Fibroblast of lung (primary cell): ENCODE results near the gene TRPM7. TPM values are rescaled to one million over a fixed set of nuclear protein-coding genes. Genes with fewer than 3 reads are reported as not detected.

ENCODE experiments used
- DNase-seq, 2 donors: peaks; one replicate each; pipeline versions ENCODE4 v3.0.0 to v3.0.0-alpha.2; 2010; ENCODE audit warnings: low read depth in 2 of 2
- H2AFZ ChIP-seq: 2 replicates; pipeline ENCODE4 v1.5.1; 2012; ENCODE audit warnings: low read length, control low read depth, inconsistent platforms
- H3K27ac ChIP-seq: 2 replicates; pipeline ENCODE4 v1.5.1; 2011; ENCODE audit warnings: low read length, control low read depth; ENCODE audit not compliant: insufficient read depth
- H3K27me3 ChIP-seq: 2 replicates; pipeline ENCODE4 v1.5.1; 2011; ENCODE audit warnings: mild to moderate bottlenecking, low read length; ENCODE audit not compliant: control insufficient read depth, insufficient read depth
- H3K36me3 ChIP-seq: 2 replicates; pipeline ENCODE4 v1.5.1; 2011; ENCODE audit warnings: low read length; ENCODE audit not compliant: control insufficient read depth, insufficient read depth
- H3K4me1 ChIP-seq: 2 replicates; pipeline ENCODE4 v1.5.1; 2011; ENCODE audit warnings: low read length; ENCODE audit not compliant: control insufficient read depth, insufficient read depth; ENCODE audit errors: extremely low read depth
- H3K4me2 ChIP-seq: 2 replicates; pipeline ENCODE4 v1.5.1; 2011; ENCODE audit warnings: low read length, control low read depth; ENCODE audit not compliant: insufficient read depth; ENCODE audit errors: extremely low read depth
- H3K4me3 ChIP-seq, 4 experiments: fragments of 200-600 bp in 1 of 4; sonication (generic) in 1 of 4; replicated peaks in 1 of 4; 2 replicates each; pipeline ENCODE4 v1.5.1; 2011 to 2016; ENCODE audit warnings: low read length in 4 of 4, low read depth in 3 of 4, mild to moderate bottlenecking in 3 of 4, control low read depth in 2 of 4, inconsistent platforms in 1 of 4, mixed read lengths in 1 of 4; ENCODE audit not compliant: insufficient read depth in 1 of 4; ENCODE audit errors: control extremely low read depth in 1 of 4
- H3K79me2 ChIP-seq: 2 replicates; pipeline ENCODE4 v1.5.1; 2012; ENCODE audit warnings: mild to moderate bottlenecking, low read length, inconsistent platforms; ENCODE audit not compliant: control insufficient read depth, insufficient read depth
- H3K9ac ChIP-seq: 2 replicates; pipeline ENCODE4 v1.5.1; 2011; ENCODE audit warnings: mild to moderate bottlenecking, low read length, control low read depth; ENCODE audit not compliant: insufficient read depth
- H3K9me3 ChIP-seq: 2 replicates; pipeline ENCODE4 v1.5.1; 2012; ENCODE audit warnings: low read depth, low read length; ENCODE audit not compliant: control insufficient read depth, insufficient read depth
- H4K20me1 ChIP-seq: 2 replicates; pipeline ENCODE4 v1.5.1; 2011; ENCODE audit warnings: low read length; ENCODE audit not compliant: control insufficient read depth, insufficient read depth; ENCODE audit errors: extremely low read depth
- EZH2 ChIP-seq: IDR thresholded peaks from 2 replicates; pipeline ENCODE4 v1.5.1; 2012; ENCODE audit warnings: low read length, control low read depth, mild to moderate bottlenecking; ENCODE audit errors: missing control alignments
- polyA plus RNA-seq, 2 donors: library from polyadenylated mRNA; depleted of rRNA in 1 of 2; stranded (reverse) in 1 of 2; unstranded in 1 of 2; fragments of >200 nt; gene quantifications; 2 replicates each; pipeline ENCODE4 v1.2.1, GENCODE V29; 2011 to 2012; ENCODE audit warnings: missing spikeins in 1 of 2
- total RNA-seq: library from RNA; depleted of rRNA; stranded (reverse); fragments of >200 nt; gene quantifications from 2 replicates; pipeline ENCODE4 v1.2.1, GENCODE V29; 2014
- TF ChIP-seq, protein P1 (sequence below), 2 donors: IDR thresholded peaks in 1 of 2; conservative IDR thresholded peaks in 1 of 2; 1 replicate in 1 of 2; 2 replicates in 1 of 2; pipeline ENCODE4 v1.5.1; 2011 to 2012; ENCODE audit warnings: low read length in 2 of 2, control low read depth in 1 of 2, inconsistent platforms in 1 of 2, low read depth in 1 of 2, mild to moderate bottlenecking in 1 of 2

The TRPM7 gene
- total and polyA plus RNA-seq, 2 donors (not counting 1 experiment from before 2014, with no cell fraction given) = 30.3 to 64.4 TPM

DNA sequence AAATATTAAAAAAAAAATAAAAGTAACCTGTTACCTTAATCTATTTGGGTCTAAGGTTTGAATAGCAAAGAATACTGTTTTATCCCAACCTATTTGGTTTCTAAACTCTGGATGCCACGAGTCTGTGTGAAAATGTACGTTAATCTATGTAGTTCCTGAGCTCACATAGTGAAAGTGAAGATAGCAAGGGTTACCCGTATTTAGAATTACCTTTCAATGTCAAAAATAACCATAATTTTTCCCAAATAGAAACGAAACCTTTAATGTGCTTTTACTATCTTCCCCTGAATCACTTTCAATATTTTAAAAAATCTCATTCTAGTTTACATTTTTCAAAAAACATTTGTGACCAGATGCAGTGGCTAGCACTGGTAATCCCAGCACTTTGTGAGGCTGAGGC lies 134.4 kb downstream of the TRPM7 start:
- H3K4me2 ChIP-seq = no peak overlapping the region
- no peak overlapping the region for H2AFZ ChIP-seq
- H3K36me3 ChIP-seq = no peaks in the 10 kb centered on the region
- no peak overlapping the region for H3K9ac ChIP-seq
- no peak for DNase-seq
- H3K4me1 ChIP-seq = no peaks in the 10 kb centered on the region
- no peaks in the 10 kb centered on the region for H3K79me2 ChIP-seq
- H3K27ac ChIP-seq = no peak overlapping the region
- no peaks in the 10 kb centered on the region for H3K9me3 ChIP-seq
- H3K27me3 ChIP-seq = no peaks in the 10 kb centered on the region
- no peak overlapping the region for H3K4me3 ChIP-seq
- no peaks in the 10 kb centered on the region for H4K20me1 ChIP-seq
- TF ChIP-seq EZH2 = no peak
- TF ChIP-seq, protein P1, sequence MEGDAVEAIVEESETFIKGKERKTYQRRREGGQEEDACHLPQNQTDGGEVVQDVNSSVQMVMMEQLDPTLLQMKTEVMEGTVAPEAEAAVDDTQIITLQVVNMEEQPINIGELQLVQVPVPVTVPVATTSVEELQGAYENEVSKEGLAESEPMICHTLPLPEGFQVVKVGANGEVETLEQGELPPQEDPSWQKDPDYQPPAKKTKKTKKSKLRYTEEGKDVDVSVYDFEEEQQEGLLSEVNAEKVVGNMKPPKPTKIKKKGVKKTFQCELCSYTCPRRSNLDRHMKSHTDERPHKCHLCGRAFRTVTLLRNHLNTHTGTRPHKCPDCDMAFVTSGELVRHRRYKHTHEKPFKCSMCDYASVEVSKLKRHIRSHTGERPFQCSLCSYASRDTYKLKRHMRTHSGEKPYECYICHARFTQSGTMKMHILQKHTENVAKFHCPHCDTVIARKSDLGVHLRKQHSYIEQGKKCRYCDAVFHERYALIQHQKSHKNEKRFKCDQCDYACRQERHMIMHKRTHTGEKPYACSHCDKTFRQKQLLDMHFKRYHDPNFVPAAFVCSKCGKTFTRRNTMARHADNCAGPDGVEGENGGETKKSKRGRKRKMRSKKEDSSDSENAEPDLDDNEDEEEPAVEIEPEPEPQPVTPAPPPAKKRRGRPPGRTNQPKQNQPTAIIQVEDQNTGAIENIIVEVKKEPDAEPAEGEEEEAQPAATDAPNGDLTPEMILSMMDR (conservative IDR thresholded peaks at IDR 0.05 in 1 of 2, IDR thresholded peaks at IDR 0.05 in 1 of 2; ENCODE audit: low read depth in 1 of 2, low read length in 2 of 2) = no peak

DNA sequence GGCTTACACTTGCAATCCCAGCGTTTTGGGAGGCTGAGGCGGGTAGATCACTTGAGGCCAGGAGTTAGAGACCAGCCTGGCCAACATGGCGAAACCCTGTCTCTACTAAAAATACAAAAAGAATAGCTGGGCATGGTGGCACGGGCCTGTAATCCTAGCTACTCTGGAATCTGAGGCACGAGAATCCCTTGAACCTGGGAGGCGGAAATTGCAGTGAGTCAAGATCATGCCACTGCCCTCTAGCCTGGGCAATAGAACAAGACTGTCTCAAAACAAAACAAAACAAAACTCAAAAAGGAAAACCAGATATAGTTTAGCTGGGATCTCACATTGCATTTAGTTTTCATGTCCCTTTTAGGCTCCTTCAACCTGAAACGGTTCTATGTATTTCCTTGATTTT lies 137.3 kb downstream of the TRPM7 start:
- Histone ChIP-seq H3K27ac (no peak overlapping the region), H3K4me2 (no peak overlapping the region), H3K9me3 (no peaks in the 10 kb centered on the region), H2AFZ (no peak overlapping the region), H3K9ac (no peak overlapping the region), H4K20me1 (no peaks in the 10 kb centered on the region), H3K4me1 (no peaks in the 10 kb centered on the region), H3K4me3 (no peak overlapping the region), H3K36me3 (no peaks in the 10 kb centered on the region), H3K27me3 (no peaks in the 10 kb centered on the region), H3K79me2 (no peaks in the 10 kb centered on the region)
- no peak for DNase-seq
- TF ChIP-seq EZH2 = no peak
- TF ChIP-seq, protein P1 (conservative IDR thresholded peaks at IDR 0.05 in 1 of 2, IDR thresholded peaks at IDR 0.05 in 1 of 2; ENCODE audit: low read depth in 1 of 2, low read length in 2 of 2) = no peak

DNA sequence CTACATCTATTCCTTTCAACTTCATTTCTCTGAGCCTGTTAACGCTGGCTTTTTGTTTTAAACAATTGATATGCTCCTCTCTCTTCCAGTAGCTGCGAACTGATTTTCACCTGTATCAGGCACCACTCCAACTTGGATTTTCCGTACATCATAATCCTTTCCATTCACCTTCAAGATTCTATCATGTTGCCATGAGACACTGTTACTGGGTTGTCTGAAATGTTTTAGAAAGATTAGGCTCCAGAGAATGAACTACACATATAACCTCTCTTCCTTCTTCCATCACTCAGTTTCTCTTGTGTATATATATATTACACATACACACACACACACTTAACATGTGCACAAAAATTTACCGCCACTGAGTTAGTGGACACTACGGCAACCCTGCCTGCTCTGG lies 140.0 kb downstream of the TRPM7 start, which contains the start of gene USP50:
USP50 (minus strand) TSS at position 101 of the 400 bp plus-strand sequence. CDS start 141 bp downstream, outside the sequence.
- no peak within 1 kb of the TSS for H3K9ac ChIP-seq
- no peaks in the 10 kb centered on the region for H3K9me3 ChIP-seq
- TF ChIP-seq, protein P1 (conservative IDR thresholded peaks at IDR 0.05 in 1 of 2, IDR thresholded peaks at IDR 0.05 in 1 of 2; ENCODE audit: low read depth in 1 of 2, low read length in 2 of 2) = no peak
- TF ChIP-seq EZH2 = no peak
- no peaks in the 10 kb centered on the region for H3K36me3 ChIP-seq
- no peak within 1 kb of the TSS for H2AFZ ChIP-seq
- no peaks in the 10 kb centered on the region for H3K4me1 ChIP-seq
- no peaks in the 10 kb centered on the region for H3K27me3 ChIP-seq
- no peak within 1 kb of the TSS for H3K27ac ChIP-seq
- H3K4me2 ChIP-seq = no peak within 1 kb of the TSS
- DNase-seq = no peak
- no peak within 1 kb of the TSS for H3K4me3 ChIP-seq
- no peaks in the 10 kb centered on the region for H4K20me1 ChIP-seq
- no peaks in the 10 kb centered on the region for H3K79me2 ChIP-seq
